Ovary (tissue), 9 donors: ENCODE results near the gene DYRK1A. TPM values are rescaled to one million over a fixed set of nuclear protein-coding genes. Genes with fewer than 3 reads are reported as not detected.

Source experiments
- DNase-seq, 5 donors: peaks; one replicate each; pipeline ENCODE4 v3.0.0-alpha.2; 2019 to 2020
- H3K27ac ChIP-seq, 2 donors: fragments of 200-600 bp; one replicate each; pipeline versions ENCODE4 v1.5.1 to v1.8.0; 2019 to 2022
- H3K27me3 ChIP-seq: fragments of 200-600 bp; one replicate; pipeline ENCODE4 v1.8.0; 2022
- H3K36me3 ChIP-seq: fragments of 200-600 bp; sonication (generic); one replicate; pipeline ENCODE4 v1.5.1; 2019
- H3K4me1 ChIP-seq: one replicate; pipeline ENCODE4 v1.8.1; 2013; ENCODE audit warnings: mild to moderate bottlenecking, moderate library complexity; ENCODE audit not compliant: insufficient read depth
- H3K4me3 ChIP-seq: fragments of 200-600 bp; sonication (generic); one replicate; pipeline ENCODE4 v1.5.1; 2017
- H3K9me3 ChIP-seq, 2 donors: fragments of 200-600 bp in 1 of 2; sonication (generic) in 1 of 2; one replicate each; pipeline versions ENCODE4 v1.5.1 to v1.8.1; 2013 to 2019; ENCODE audit warnings: mild to moderate bottlenecking in 1 of 2, moderate library complexity in 1 of 2
- CTCF ChIP-seq, 3 donors: fragments of 450-650 bp in 2 of 3; fragments of 200-600 bp in 1 of 3; IDR thresholded peaks; one replicate each; pipeline versions ENCODE4 v1.5.1 to v1.8.0; 2016 to 2022; ENCODE audit warnings: antibody characterized with exemption in 3 of 3, mild to moderate bottlenecking in 1 of 3
- EP300 ChIP-seq: sonication (generic); formaldehyde crosslinking; IDR thresholded peaks from one replicate; pipeline ENCODE4 v1.6.1; 2017; ENCODE audit warnings: antibody characterized with exemption
- POLR2A ChIP-seq: fragments of 450-650 bp; IDR thresholded peaks from one replicate; pipeline ENCODE4 v1.6.1; 2017; ENCODE audit warnings: antibody characterized with exemption, mild to moderate bottlenecking, moderate library complexity
- WGBS, 3 donors: extraction: QIAGEN DNeasy Blood & Tissue Kit in 1 of 3; methylation state at CpG; one replicate each; pipeline versions ENCODE4 v1.1.5 to v1.1.7; 2013 to 2017; 5-methylcytosine and 5-hydroxymethylcytosine counted together
- intact Hi-C, 4 donors: fragments of 100-400 bp; cut with DNase I; formaldehyde crosslinking; loops; one replicate each; pipeline versions ENCODE4 v1.11.0 to v1.15.1; 2022 to 2023
- polyA plus RNA-seq, 2 donors: library from polyadenylated mRNA; stranded (reverse); fragments of 200-250 nt in 1 of 2; fragments of 350-450 nt in 1 of 2; fragmentation: Illumina TruSeq in 1 of 2; extraction: RNeasy Lipid Tissue Mini Kit (QIAGEN cat#74804) in 1 of 2; gene quantifications; one replicate each; pipeline ENCODE4 v1.2.3, GENCODE V29; 2013 to 2014
- total RNA-seq, 7 donors: library from RNA; depleted of rRNA in 2 of 7; stranded (reverse); fragments of >200 nt in 2 of 7; fragmentation: NEBNext Ultra II Directional in 3 of 7; extraction: Animal tissue kit (Norgen Biotek cat#: 25700) in 3 of 7; gene quantifications; one replicate each; pipeline versions ENCODE4 v1.1.0 to v1.2.4, GENCODE V29; 2016 to 2023
- donor health status: DM: no; HTN: no; CAD: no; lungs with moderate emphysema.
- donor health status: DM: no; HTN: no; CAD: no.
- donor health status: Bipolar disorder and iron deficiency.
- donor health status: DM: yes; HTN: yes; CAD: no.
- donor health status: DM: no; HTN: no; CAD: no.
- donor health status: DM: yes; HTN: yes; CAD: no.

DYRK1A gene
- total and polyA plus RNA-seq, 9 donors = 30.9 to 89.0 (median 73.9) TPM

- WGBS, 3 donors = 95 to 97% (median 97%) methylated on average over 9 of the region's 9 CpGs
- DNase-seq = no peak
- intact Hi-C loops = no loop called here
- Histone ChIP-seq H3K36me3 (no peaks in the 10 kb centered on the region), H3K27me3 (no peaks in the 10 kb centered on the region), H3K4me1 (peaks cover 19% of the 10 kb centered on the region), H3K4me3 (no peak overlapping the region), H3K27ac (no peak overlapping the region), H3K9me3 (no peaks in the 10 kb centered on the region)
- TF ChIP-seq POLR2A (no peak), EP300 (no peak), CTCF (IDR thresholded peaks at IDR 0.05) (no peak)
Observed at GRCh38 chr21:37410639-37411038, 44.1 kb downstream of the DYRK1A start.

- Histone ChIP-seq H3K4me3 (no peak overlapping the region), H3K27me3 (no peaks in the 10 kb centered on the region), H3K9me3 (no peaks in the 10 kb centered on the region), H3K27ac (no peak overlapping the region), H3K4me1 (peaks cover 14% of the 10 kb centered on the region), H3K36me3 (no peaks in the 10 kb centered on the region)
- intact Hi-C loops = no loop called here
- TF ChIP-seq EP300 (no peak), POLR2A (no peak), CTCF (IDR thresholded peaks at IDR 0.05) (no peak)
- DNase-seq = no peak
- 36 to 47% (median 46%) methylated on average over 4 of the region's 4 CpGs for WGBS, 3 donors
Observed at GRCh38 chr21:37412603-37413360, 46.2 kb downstream of the DYRK1A start.

GRCh38 chr21:37413553-37414291 lies 47.1 kb downstream of the DYRK1A start:
- Histone ChIP-seq H3K4me3 (no peak overlapping the region), H3K27ac (no peak overlapping the region), H3K27me3 (no peaks in the 10 kb centered on the region), H3K36me3 (no peaks in the 10 kb centered on the region), H3K4me1 (peaks cover 13% of the 10 kb centered on the region), H3K9me3 (no peaks in the 10 kb centered on the region)
- no peak for TF ChIP-seq POLR2A
- no peak for TF ChIP-seq CTCF (IDR thresholded peaks at IDR 0.05)
- no peak for TF ChIP-seq EP300
- DNase-seq = no peak
- WGBS, 3 donors = 71 to 83% (median 82%) methylated on average over 5 of the region's 5 CpGs
- intact Hi-C loops = no loop called here

GRCh38 chr21:37414292-37415253 lies 48.0 kb downstream of the DYRK1A start:
- TF ChIP-seq EP300 (no peak), POLR2A (no peak), CTCF (IDR thresholded peaks at IDR 0.05) (no peak)
- H3K27ac ChIP-seq = no peak overlapping the region
- H3K4me3 ChIP-seq = no peak overlapping the region
- no peaks in the 10 kb centered on the region for H3K27me3 ChIP-seq
- DNase-seq = no peak
- 75 to 79% (median 77%) methylated on average over 5 of the region's 5 CpGs for WGBS, 3 donors
- peaks cover 11% of the 10 kb centered on the region for H3K4me1 ChIP-seq
- no peaks in the 10 kb centered on the region for H3K36me3 ChIP-seq
- intact Hi-C loops = no loop called here
- H3K9me3 ChIP-seq = no peaks in the 10 kb centered on the region
